Activated CD8-positive, alpha-beta T cell treated with anti-CD3 and anti-CD28 coated beads, Interleukin-2, amount 10 ng/mL, durations not matched to agents 7 days and 5 days (primary cell): Measurements from ENCODE around the gene GRB14. TPM values are rescaled to one million over a fixed set of nuclear protein-coding genes. Genes with fewer than 3 reads are reported as not detected.
"Not testable (repeated sequence)": the region's sequence is repeated elsewhere in the genome, so short reads cannot be mapped to it uniquely, and the experiment has no call there.

Experiments
- ATAC-seq: fragments of 150-1000 bp; cut with Tn5 transposase; one replicate; pipeline ENCODE4 v1.10.0; 2021; ENCODE audit warnings: moderate library complexity
- CTCF ChIA-PET: fragments of 350-600 bp; sonication (Branson Sonifier 250); formaldehyde crosslinking; loops from one replicate; lab custom pipeline; 2021; ENCODE audit warnings: antibody characterized with exemption; lab: Charles Lee
- POLR2A ChIA-PET: fragments of 350-600 bp; sonication (Branson Sonifier 250); formaldehyde crosslinking; loops from one replicate; lab custom pipeline; 2021; ENCODE audit warnings: antibody characterized with exemption; lab: Charles Lee
- DNase-seq: peaks from one replicate; pipeline ENCODE4 v3.0.0-alpha.2; 2020
- H3K27ac Mint-ChIP-seq: one replicate; pipeline ENCODE4 v1.8.0; 2021; ENCODE audit warnings: mild to moderate bottlenecking, mixed read lengths
- H3K27me3 Mint-ChIP-seq: one replicate; pipeline ENCODE4 v1.8.0; 2021; ENCODE audit warnings: low read depth, mixed read lengths
- H3K36me3 Mint-ChIP-seq: one replicate; pipeline ENCODE4 v1.8.0; 2021; ENCODE audit warnings: low read depth, mixed read lengths
- H3K4me1 Mint-ChIP-seq: one replicate; pipeline ENCODE4 v1.8.0; 2021; ENCODE audit warnings: low read depth, mixed read lengths
- H3K4me3 Mint-ChIP-seq: one replicate; pipeline ENCODE4 v1.8.0; 2021; ENCODE audit warnings: mild to moderate bottlenecking, mixed read lengths
- H3K9me3 Mint-ChIP-seq: one replicate; pipeline ENCODE4 v1.8.0; 2022; ENCODE audit warnings: mixed read lengths; ENCODE audit not compliant: insufficient read depth
- total RNA-seq, 2 experiments: library from RNA; stranded (reverse); gene quantifications; one replicate each; pipeline ENCODE4 v1.2.3, GENCODE V29; 2021

The GRB14 gene
- total RNA-seq, 2 experiments from 2014 or later, result not detected

- H3K27me3 Mint-ChIP-seq, H3K4me1 Mint-ChIP-seq, POLR2A ChIA-PET, CTCF ChIA-PET, DNase-seq, H3K27ac Mint-ChIP-seq, H3K9me3 Mint-ChIP-seq, H3K4me3 Mint-ChIP-seq, H3K36me3 Mint-ChIP-seq, ATAC-seq: not testable (repeated sequence)
Measured at GRCh38 chr2:164465047-164465446, 156.2 kb downstream of the GRB14 start.

GRCh38 chr2:164464376-164464775, 156.9 kb downstream of the GRB14 start:
- no peaks in the 10 kb centered on the region for H3K36me3 Mint-ChIP-seq
- H3K4me3 Mint-ChIP-seq, result no peak overlapping the region
- ChIA-PET POLR2A (no interaction called here), CTCF (no interaction called here)
- ATAC-seq (no peak), DNase-seq (no peak)
- no peaks in the 10 kb centered on the region for H3K27me3 Mint-ChIP-seq
- no peaks in the 10 kb centered on the region for H3K9me3 Mint-ChIP-seq
- H3K27ac Mint-ChIP-seq, result no peak overlapping the region
- H3K4me1 Mint-ChIP-seq, result no peaks in the 10 kb centered on the region

GRCh38 chr2:164458792-164459191, 162.5 kb downstream of the GRB14 start:
- CTCF ChIA-PET, result no interaction called here
- Mint-ChIP-seq H3K36me3 (no peaks in the 10 kb centered on the region), H3K4me1 (no peaks in the 10 kb centered on the region)

GRCh38 chr2:164457271-164457670, 164.0 kb downstream of the GRB14 start:
- Mint-ChIP-seq H3K27me3 (no peaks in the 10 kb centered on the region), H3K4me3 (no peak overlapping the region), H3K4me1 (no peaks in the 10 kb centered on the region), H3K27ac (no peak overlapping the region), H3K9me3 (no peaks in the 10 kb centered on the region), H3K36me3 (no peaks in the 10 kb centered on the region)
- no peak for ATAC-seq
- POLR2A ChIA-PET, result no interaction called here
- CTCF ChIA-PET, result no interaction called here
- no peak for DNase-seq

More at GRCh38 chr2:164458792-164459191, 162.5 kb downstream of the GRB14 start:
- Mint-ChIP-seq H3K27me3 (no peaks in the 10 kb centered on the region), H3K27ac (no peak overlapping the region), H3K9me3 (no peaks in the 10 kb centered on the region), H3K4me3 (no peak overlapping the region)
- POLR2A ChIA-PET, result no interaction called here
- ATAC-seq, result no peak
- DNase-seq, result no peak

GRCh38 chr2:164456619-164457018, 164.7 kb downstream of the GRB14 start:
- CTCF ChIA-PET, result no interaction called here
- POLR2A ChIA-PET, result interaction anchor here (0.6 kb wide), 1 partner anchor 20 kb away, joined by 4 read pairs; no protein-coding TSS in a partner anchor
- Mint-ChIP-seq H3K27me3 (no peaks in the 10 kb centered on the region), H3K9me3 (no peaks in the 10 kb centered on the region), H3K27ac (no peak overlapping the region), H3K4me3 (no peak overlapping the region), H3K36me3 (no peaks in the 10 kb centered on the region), H3K4me1 (no peaks in the 10 kb centered on the region)
- DNase-seq (no peak), ATAC-seq (no peak)

- ATAC-seq (no peak), DNase-seq (no peak)
- Mint-ChIP-seq H3K36me3 (no peaks in the 10 kb centered on the region), H3K9me3 (no peaks in the 10 kb centered on the region), H3K27me3 (no peaks in the 10 kb centered on the region), H3K4me1 (no peaks in the 10 kb centered on the region), H3K4me3 (no peak overlapping the region), H3K27ac (no peak overlapping the region)
- CTCF ChIA-PET, result no interaction called here
- POLR2A ChIA-PET, result no interaction called here
Measured at GRCh38 chr2:164453656-164454305, 167.5 kb downstream of the GRB14 start.

GRCh38 chr2:164450278-164450677, 171.0 kb downstream of the GRB14 start:
- Mint-ChIP-seq H3K4me1 (no peaks in the 10 kb centered on the region), H3K4me3 (no peak overlapping the region), H3K9me3 (no peaks in the 10 kb centered on the region), H3K36me3 (no peaks in the 10 kb centered on the region), H3K27me3 (no peaks in the 10 kb centered on the region), H3K27ac (no peak overlapping the region)
- ChIA-PET POLR2A (no interaction called here), CTCF (no interaction called here)
- DNase-seq (no peak), ATAC-seq (no peak)

- ATAC-seq, result no peak
- no peaks in the 10 kb centered on the region for H3K9me3 Mint-ChIP-seq
- H3K36me3 Mint-ChIP-seq, result no peaks in the 10 kb centered on the region
- H3K4me1 Mint-ChIP-seq, result no peaks in the 10 kb centered on the region
- H3K4me3 Mint-ChIP-seq, result no peak overlapping the region
- POLR2A ChIA-PET, result no interaction called here
- no peak overlapping the region for H3K27ac Mint-ChIP-seq
- CTCF ChIA-PET, result no interaction called here
- H3K27me3 Mint-ChIP-seq, result no peaks in the 10 kb centered on the region
- DNase-seq, result no peak
Measured at GRCh38 chr2:164449706-164450105, 171.6 kb downstream of the GRB14 start.

- Mint-ChIP-seq H3K9me3 (no peaks in the 10 kb centered on the region), H3K36me3 (no peaks in the 10 kb centered on the region), H3K4me1 (no peaks in the 10 kb centered on the region), H3K27ac (no peak overlapping the region), H3K27me3 (no peaks in the 10 kb centered on the region), H3K4me3 (no peak overlapping the region)
- ChIA-PET POLR2A (no interaction called here), CTCF (no interaction called here)
- ATAC-seq, result no peak
- DNase-seq, result no peak
Measured at GRCh38 chr2:164447660-164448059, 173.6 kb downstream of the GRB14 start.

Other genes with a start within 250 kb of the GRB14 start
- not detected for gene COBLL1, start 220.3 kb upstream of the GRB14 start, total RNA-seq